Measurements from ENCODE around the gene CSNK1G1. TPM values are rescaled to one million over a fixed set of nuclear protein-coding genes. Genes with fewer than 3 reads are reported as not detected.
A peak's percentile ranks its signal among the peaks of the same experiment; 100 is the strongest.

CSNK1G1 gene
- total RNA-seq, 1 donor from 2014 or later, result 28.5 TPM

DNA sequence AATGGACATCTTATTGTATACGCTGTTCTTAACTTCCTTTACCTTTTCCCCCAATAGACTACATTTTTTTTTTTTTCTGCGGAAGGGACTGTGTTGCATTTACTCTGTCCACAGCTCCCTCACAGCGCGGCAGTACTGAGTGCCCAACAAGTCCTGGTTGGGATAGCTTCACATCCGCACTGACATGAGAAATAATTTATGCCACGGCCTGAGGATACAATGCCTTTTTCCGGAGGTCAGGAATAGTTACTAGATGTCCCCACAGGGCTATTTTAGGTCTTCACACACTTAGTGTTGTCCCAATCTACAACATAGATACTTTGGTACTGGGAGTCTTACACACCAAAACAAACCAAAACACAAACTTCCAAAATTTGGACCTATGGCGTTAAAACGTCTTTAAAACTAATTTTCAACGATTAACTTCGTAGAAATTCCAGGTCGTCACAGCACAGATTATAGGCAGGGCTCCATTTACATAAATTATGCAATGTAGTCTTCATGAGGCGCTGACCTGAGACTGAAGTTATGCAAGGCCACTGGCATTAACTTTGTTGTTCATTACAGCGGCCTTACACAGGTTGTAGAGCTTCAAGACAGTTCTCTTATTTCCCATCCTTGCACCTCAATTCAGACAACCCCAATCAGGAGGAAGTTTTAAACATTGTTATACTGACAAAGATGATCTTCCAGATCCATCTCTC, 192.2 kb downstream of the CSNK1G1 start:
- DNase-seq, result peak; percentile 74
- H3K36me3 Mint-ChIP-seq (ENCODE audit: low read depth), result peaks cover 22% of the 10 kb centered on the region
- peak overlapping the region; percentile 86 for H3K4me3 Mint-ChIP-seq
- intact Hi-C loops (cut with micrococcal nuclease), result loop anchor here (1.0 kb wide), 5 partner anchors 11 to 223 kb away; partner anchors contain the start of genes CSNK1G1, PCLAF and TRIP4
- no peaks in the 10 kb centered on the region for H3K27me3 Mint-ChIP-seq
- peaks cover 42% of the 10 kb centered on the region for H3K4me1 Mint-ChIP-seq
- peak overlapping the region; percentile 95 for H3K27ac Mint-ChIP-seq
- H3K9me3 Mint-ChIP-seq, result no peaks in the 10 kb centered on the region

GRCh38 chr15:64162869-64163658, 192.9 kb downstream of the CSNK1G1 start, which contains the start of gene PPIB:
Gene PPIB, minus strand, starts transcription at chr15:64163022. Its CDS starts 36 bp downstream, at chr15:64162986.
- H3K4me1 Mint-ChIP-seq, result peaks cover 48% of the 10 kb centered on the region

DNA sequence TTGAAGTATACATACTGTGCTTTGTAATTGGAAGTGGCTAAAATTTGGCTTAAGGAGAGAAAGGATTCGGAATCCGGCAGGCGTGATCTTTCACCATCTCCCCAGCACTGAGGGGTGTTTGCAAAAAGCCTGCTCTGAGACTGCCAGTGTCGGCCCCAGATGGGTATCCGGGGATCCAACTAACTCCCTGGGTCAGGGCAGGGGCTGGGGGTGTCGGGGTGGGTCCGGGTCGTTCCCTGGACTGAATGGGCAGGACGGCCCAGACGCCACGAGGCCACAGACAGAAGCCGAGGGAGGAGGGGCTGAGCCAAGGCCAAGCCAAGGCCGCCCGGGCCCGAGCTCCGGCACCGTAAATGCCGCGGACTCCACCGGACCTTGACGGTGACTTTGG, 193.5 kb downstream of the CSNK1G1 start:
- DNase-seq, result no peak
- intact Hi-C loops (cut with micrococcal nuclease), result no loop called here
- H3K36me3 Mint-ChIP-seq (ENCODE audit: low read depth), result peaks cover 33% of the 10 kb centered on the region
- peaks cover 52% of the 10 kb centered on the region for H3K4me1 Mint-ChIP-seq
- H3K9me3 Mint-ChIP-seq, result no peaks in the 10 kb centered on the region
- H3K27me3 Mint-ChIP-seq, result no peaks in the 10 kb centered on the region
- peak overlapping the region; percentile 97 for H3K4me3 Mint-ChIP-seq
- H3K27ac Mint-ChIP-seq, result peak overlapping the region; percentile 91

More at GRCh38 chr15:64162869-64163658, 192.9 kb downstream of the CSNK1G1 start, which contains the start of gene PPIB:
- DNase-seq, result peak; percentile 99
- Mint-ChIP-seq H3K36me3 (ENCODE audit: low read depth) (peaks cover 29% of the 10 kb centered on the region), H3K4me3 (peak within 1 kb of the TSS; percentile 97), H3K27ac (peak within 1 kb of the TSS; percentile 95), H3K9me3 (no peaks in the 10 kb centered on the region), H3K27me3 (no peaks in the 10 kb centered on the region)
- intact Hi-C loops (cut with micrococcal nuclease), result loop anchor here (1.0 kb wide), 5 partner anchors 10 to 224 kb away; partner anchors contain the start of genes CSNK1G1, PCLAF and TRIP4

DNA sequence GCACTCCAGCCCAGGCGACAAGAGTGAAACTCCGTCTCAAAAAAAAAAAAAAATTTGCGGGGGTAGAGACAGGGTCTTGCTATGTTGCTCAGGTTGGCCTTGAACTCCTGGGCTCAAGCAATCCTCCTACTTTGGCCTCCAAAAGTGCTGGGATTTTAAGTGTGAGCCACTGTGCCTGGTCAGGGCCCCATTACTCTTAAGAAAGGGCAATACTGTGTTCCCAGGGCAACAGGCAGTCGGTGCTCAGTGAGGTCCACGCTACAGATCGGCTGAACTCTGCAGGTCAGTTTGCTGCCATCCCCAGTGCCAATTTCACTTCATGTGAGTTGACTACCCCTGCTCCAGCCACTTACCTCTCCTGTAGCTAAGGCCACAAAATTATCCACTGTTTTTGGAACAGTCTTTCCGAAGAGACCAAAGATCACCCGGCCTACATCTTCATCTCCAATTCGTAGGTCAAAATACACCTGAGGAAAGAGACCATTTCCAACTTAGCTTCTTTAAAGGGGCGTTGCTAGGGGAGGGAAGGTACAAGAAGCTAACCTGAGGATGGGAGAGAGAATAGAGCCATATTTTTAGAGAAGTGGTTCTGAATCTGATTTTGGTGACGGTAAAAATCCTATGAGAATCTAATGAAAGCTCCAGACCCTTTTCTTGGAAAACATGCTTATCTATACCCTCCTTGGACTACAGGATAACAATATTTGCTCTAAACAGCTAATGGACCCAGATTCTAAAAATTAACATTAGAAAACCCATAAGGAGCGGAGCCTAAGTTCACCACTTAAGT, 194.1 kb downstream of the CSNK1G1 start:
- H3K9me3 Mint-ChIP-seq, result no peaks in the 10 kb centered on the region
- H3K4me3 Mint-ChIP-seq, result peak overlapping the region; percentile 97
- H3K27me3 Mint-ChIP-seq, result no peaks in the 10 kb centered on the region
- intact Hi-C loops (cut with micrococcal nuclease), result no loop called here
- H3K4me1 Mint-ChIP-seq, result peaks cover 47% of the 10 kb centered on the region
- DNase-seq, result no peak
- peaks cover 39% of the 10 kb centered on the region for H3K36me3 Mint-ChIP-seq (ENCODE audit: low read depth)
- H3K27ac Mint-ChIP-seq, result peak overlapping the region; percentile 91

DNA sequence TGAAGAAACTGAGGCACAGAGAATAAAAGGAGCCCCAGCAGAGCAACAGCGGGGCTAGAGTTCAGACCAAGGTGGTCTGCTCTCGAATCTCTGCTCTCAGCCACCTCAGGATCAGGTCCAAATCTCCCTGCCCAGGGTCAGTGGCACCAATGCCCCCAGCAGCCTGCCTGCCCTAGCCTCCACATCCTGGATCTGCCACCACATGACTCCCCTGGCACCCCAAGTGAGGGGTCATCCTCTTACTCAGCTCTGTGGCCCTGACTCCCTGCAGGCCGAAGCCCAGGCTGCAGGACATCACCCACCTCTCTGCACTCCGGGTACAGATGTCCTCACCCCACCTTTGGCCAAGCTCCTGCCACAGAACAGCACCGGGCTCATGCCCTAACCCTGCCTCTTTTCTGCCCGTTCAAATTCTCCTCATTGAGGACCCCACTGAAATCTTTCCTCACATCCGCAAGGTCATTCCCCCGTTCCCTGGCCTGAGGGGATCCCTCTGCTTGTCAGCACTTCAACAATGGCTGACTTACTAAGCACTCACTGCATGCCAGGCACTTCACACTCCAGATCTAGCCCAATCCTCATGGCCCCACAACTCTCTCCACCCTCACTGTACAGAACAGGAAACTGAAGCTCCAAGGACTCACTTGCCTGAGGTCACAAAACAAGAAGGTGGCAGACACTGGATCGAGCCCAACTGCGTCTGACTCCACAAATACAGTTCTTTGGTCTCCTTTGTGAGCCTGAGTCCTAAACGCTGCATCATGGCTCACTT, 197.4 kb downstream of the CSNK1G1 start:
- no peaks in the 10 kb centered on the region for H3K27me3 Mint-ChIP-seq
- peaks cover 54% of the 10 kb centered on the region for H3K36me3 Mint-ChIP-seq (ENCODE audit: low read depth)
- H3K4me3 Mint-ChIP-seq, result peak overlapping the region; percentile 2
- H3K27ac Mint-ChIP-seq, result peak overlapping the region; percentile 9
- DNase-seq, result no peak
- intact Hi-C loops (cut with micrococcal nuclease), result no loop called here
- no peaks in the 10 kb centered on the region for H3K9me3 Mint-ChIP-seq
- peaks cover 34% of the 10 kb centered on the region for H3K4me1 Mint-ChIP-seq

- peaks cover 56% of the 10 kb centered on the region for H3K36me3 Mint-ChIP-seq (ENCODE audit: low read depth)
- H3K27me3 Mint-ChIP-seq, result peaks cover 5% of the 10 kb centered on the region
- H3K4me3 Mint-ChIP-seq, result no peak overlapping the region
- H3K9me3 Mint-ChIP-seq, result no peaks in the 10 kb centered on the region
- intact Hi-C loops (cut with micrococcal nuclease), result no loop called here
- no peak overlapping the region for H3K27ac Mint-ChIP-seq
- no peak for DNase-seq
- peaks cover 34% of the 10 kb centered on the region for H3K4me1 Mint-ChIP-seq
Observed at GRCh38 chr15:64157599-64158125, 198.3 kb downstream of the CSNK1G1 start.

GRCh38 chr15:64156652-64157331, 199.2 kb downstream of the CSNK1G1 start:
- Mint-ChIP-seq H3K36me3 (ENCODE audit: low read depth) (peaks cover 52% of the 10 kb centered on the region), H3K27ac (peak overlapping the region; percentile 25), H3K27me3 (peaks cover 5% of the 10 kb centered on the region), H3K4me3 (no peak overlapping the region), H3K9me3 (no peaks in the 10 kb centered on the region), H3K4me1 (peaks cover 33% of the 10 kb centered on the region)
- intact Hi-C loops (cut with micrococcal nuclease), result no loop called here
- no peak for DNase-seq

DNA sequence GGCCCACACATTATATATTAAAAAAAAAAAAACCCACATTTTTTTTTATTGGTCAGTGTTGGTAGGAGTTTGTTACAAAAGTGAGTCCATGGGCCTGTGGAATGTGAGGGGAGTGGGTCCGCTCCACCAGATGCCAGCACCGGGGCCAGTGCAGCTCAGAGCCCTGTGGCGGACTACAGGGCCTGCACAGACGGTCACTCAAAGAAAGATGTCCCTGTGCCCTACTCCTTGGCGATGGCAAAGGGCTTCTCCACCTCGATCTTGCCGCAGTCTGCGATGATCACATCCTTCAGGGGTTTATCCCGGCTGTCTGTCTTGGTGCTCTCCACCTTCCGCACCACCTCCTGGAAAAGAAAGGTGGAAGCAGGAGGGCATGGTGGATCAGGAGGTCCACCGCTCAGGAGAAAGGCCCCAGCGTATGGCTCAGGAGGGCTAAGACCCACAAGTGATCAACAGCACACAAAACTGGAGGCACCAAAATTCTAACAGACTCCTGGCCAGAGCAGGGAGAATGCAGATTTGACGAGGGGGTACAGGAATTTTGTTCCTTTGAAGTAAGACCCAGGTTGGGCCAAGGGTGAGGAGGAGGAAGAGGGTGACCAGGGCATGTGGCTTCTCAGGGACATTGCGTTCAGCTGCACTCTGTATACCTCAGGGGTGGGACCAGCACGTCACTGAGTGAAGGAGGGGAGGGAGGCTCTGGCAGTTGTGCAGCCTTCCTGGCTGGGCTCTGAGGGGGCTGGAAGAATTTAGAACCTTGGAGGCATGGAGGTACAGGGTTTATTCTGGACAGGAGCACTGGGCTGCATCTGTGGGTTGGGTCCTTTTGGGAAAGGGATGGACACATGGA, 199.9 kb downstream of the CSNK1G1 start:
- peaks cover 5% of the 10 kb centered on the region for H3K27me3 Mint-ChIP-seq
- intact Hi-C loops (cut with micrococcal nuclease), result no loop called here
- peaks cover 31% of the 10 kb centered on the region for H3K4me1 Mint-ChIP-seq
- peaks cover 48% of the 10 kb centered on the region for H3K36me3 Mint-ChIP-seq (ENCODE audit: low read depth)
- no peak overlapping the region for H3K27ac Mint-ChIP-seq
- no peaks in the 10 kb centered on the region for H3K9me3 Mint-ChIP-seq
- DNase-seq, result no peak
- H3K4me3 Mint-ChIP-seq, result no peak overlapping the region

DNA sequence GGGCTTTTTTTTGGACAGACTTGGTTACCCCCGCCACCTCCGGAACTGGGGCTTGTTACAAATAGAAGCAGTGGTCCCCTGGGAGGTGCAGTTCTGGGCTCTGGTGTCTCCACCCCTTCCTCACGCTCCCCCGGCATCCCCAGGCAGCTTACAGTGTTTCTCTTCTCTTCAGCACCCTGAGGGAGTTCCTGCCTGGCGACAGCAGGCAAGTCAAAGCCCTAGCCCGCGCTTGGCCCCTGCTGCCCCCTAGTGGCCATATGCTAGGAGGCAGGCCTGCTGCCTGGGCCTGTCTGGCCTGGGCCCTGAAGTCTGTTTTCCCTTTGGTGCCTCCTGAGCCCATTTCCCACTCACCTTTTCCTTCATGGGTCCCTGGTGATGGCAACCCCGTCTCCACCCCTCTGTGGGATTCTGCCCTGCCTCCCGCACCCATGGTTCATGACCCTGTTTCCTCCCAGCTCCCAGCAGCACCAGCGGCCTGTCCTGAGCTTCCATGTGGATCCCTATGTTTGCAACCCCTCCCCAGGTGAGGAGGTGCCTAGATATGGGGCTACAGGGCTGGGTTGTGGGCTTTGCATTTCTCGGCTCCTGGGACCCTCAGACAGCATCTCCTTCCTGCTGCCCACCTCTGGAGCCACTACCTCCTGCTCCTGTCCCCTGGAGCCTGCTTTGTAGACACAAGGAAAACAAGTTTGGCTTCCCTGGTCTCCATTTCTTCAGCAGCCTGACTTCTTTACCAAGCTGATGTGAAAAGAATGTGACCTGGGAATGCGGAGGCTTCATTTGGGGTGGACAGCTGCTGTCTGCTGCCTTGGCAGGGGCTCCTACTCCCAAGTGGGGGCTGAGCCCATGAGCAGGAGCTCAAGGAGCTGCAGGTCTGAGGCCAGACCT, 202.2 kb downstream of the CSNK1G1 start:
- peaks cover 33% of the 10 kb centered on the region for H3K36me3 Mint-ChIP-seq (ENCODE audit: low read depth)
- intact Hi-C loops (cut with micrococcal nuclease), result loop anchor here (1.0 kb wide), 2 partner anchors 10 to 59 kb away; partner anchors contain the start of gene PPIB
- H3K4me1 Mint-ChIP-seq, result peaks cover 30% of the 10 kb centered on the region
- H3K27ac Mint-ChIP-seq, result peak overlapping the region; percentile 21
- H3K9me3 Mint-ChIP-seq, result no peaks in the 10 kb centered on the region
- H3K27me3 Mint-ChIP-seq, result peaks cover 5% of the 10 kb centered on the region
- peak overlapping the region; percentile 30 for H3K4me3 Mint-ChIP-seq
- DNase-seq, result peak; percentile 98

DNA sequence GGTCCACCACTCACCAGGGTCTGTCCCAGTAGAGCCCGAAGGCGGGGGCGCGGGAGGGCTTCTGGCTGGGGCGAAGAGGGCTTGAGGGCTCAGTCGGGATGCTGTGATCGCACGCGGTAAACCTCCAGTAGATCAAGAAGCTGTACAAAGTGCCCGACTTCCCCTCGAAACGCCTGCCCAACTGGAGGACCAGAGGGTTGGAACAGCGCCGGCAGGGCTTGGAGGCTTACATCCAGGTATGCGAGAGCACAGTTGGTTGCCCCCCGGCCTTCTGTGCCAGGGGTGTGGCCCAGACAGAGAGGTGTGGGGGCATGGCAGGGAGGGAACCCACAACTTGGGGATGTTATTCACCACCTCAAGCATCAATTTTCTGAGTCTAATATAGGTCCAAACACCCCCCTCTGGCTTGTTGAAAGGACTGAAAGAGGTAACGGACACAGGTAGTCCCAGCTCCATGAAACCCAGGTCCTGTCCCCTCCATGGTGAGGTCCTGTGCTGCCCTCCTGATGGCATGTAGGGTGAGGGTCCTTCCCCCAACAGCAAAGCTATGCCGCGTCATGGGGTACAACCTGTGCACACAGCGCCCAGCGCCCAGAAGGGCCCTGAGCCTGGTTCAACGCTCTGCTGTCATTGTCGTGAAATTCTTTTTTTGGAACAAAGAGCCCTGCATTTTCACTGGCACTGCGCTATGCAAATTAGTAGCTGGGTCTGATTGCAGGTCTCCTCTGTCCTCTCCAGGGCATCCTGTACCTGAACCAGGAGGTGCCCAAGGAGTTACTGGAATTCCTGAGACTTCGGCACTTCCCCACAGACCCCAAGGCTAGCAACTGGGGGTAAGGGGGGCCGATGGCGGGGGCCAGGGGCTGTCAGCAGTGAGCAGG, 203.2 kb downstream of the CSNK1G1 start:
- H3K4me1 Mint-ChIP-seq, result peaks cover 23% of the 10 kb centered on the region
- DNase-seq, result peak; percentile 69
- no peaks in the 10 kb centered on the region for H3K9me3 Mint-ChIP-seq
- H3K4me3 Mint-ChIP-seq, result peak overlapping the region; percentile 61
- intact Hi-C loops (cut with micrococcal nuclease), result loop anchor here (1.0 kb wide), 2 partner anchors 11 to 58 kb away; partner anchors contain the start of gene PPIB
- peaks cover 5% of the 10 kb centered on the region for H3K27me3 Mint-ChIP-seq
- H3K36me3 Mint-ChIP-seq (ENCODE audit: low read depth), result peaks cover 24% of the 10 kb centered on the region
- no peak overlapping the region for H3K27ac Mint-ChIP-seq

Data from activated CD4-positive, alpha-beta T cell treated with anti-CD3 and anti-CD28 coated beads, Interleukin-2, amount 10 ng/mL, durations not matched to agents 24 days and 14 days (primary cell).